NCI-H1417 treated with DMSO at 0.1 percent for 48 hours (cell line): ENCODE results near the gene CSMD2.

ENCODE experiments used
- DNase-seq: peaks from one replicate; lab custom pipeline; 2025; lab: John Stamatoyannopoulos, UW

Gene CSMD2

GRCh38 chr1:33818071-33818470, 347.0 kb downstream of the CSMD2 start:
- no peak for DNase-seq

- no peak for DNase-seq
Observed at GRCh38 chr1:33815061-33815460, 350.0 kb downstream of the CSMD2 start.

GRCh38 chr1:33814166-33814565, 350.9 kb downstream of the CSMD2 start:
- no peak for DNase-seq

- DNase-seq, result no peak
Observed at GRCh38 chr1:33810571-33810970, 354.5 kb downstream of the CSMD2 start.

GRCh38 chr1:33805988-33806387, 359.0 kb downstream of the CSMD2 start:
- DNase-seq, result no peak

GRCh38 chr1:33802268-33802667, 362.8 kb downstream of the CSMD2 start:
- DNase-seq, result no peak

GRCh38 chr1:33797849-33798248, 367.2 kb downstream of the CSMD2 start:
- no peak for DNase-seq

- no peak for DNase-seq
Observed at GRCh38 chr1:33792651-33793050, 372.4 kb downstream of the CSMD2 start.

GRCh38 chr1:33792216-33792615, 372.8 kb downstream of the CSMD2 start:
- no peak for DNase-seq

- DNase-seq, result no peak
Observed at GRCh38 chr1:33791251-33791650, 373.8 kb downstream of the CSMD2 start.

- DNase-seq, result no peak
Observed at GRCh38 chr1:33790577-33790976, 374.5 kb downstream of the CSMD2 start.

GRCh38 chr1:33784876-33785275, 380.2 kb downstream of the CSMD2 start:
- no peak for DNase-seq

- DNase-seq, result no peak
Observed at GRCh38 chr1:33782776-33783175, 382.3 kb downstream of the CSMD2 start.

GRCh38 chr1:33781652-33782051, 383.4 kb downstream of the CSMD2 start:
- DNase-seq, result no peak

GRCh38 chr1:33777337-33777736, 387.7 kb downstream of the CSMD2 start:
- no peak for DNase-seq

GRCh38 chr1:33768821-33769220, 396.2 kb downstream of the CSMD2 start:
- no peak for DNase-seq

- DNase-seq, result no peak
Observed at GRCh38 chr1:33768106-33768505, 396.9 kb downstream of the CSMD2 start.

GRCh38 chr1:33764149-33764548, 400.9 kb downstream of the CSMD2 start:
- no peak for DNase-seq

- no peak for DNase-seq
Observed at GRCh38 chr1:33763406-33763805, 401.6 kb downstream of the CSMD2 start.

- DNase-seq, result no peak
Observed at GRCh38 chr1:33762962-33763361, 402.1 kb downstream of the CSMD2 start.

GRCh38 chr1:33762109-33762830, 402.8 kb downstream of the CSMD2 start:
- no peak for DNase-seq

GRCh38 chr1:33758698-33759097, 406.3 kb downstream of the CSMD2 start:
- no peak for DNase-seq

GRCh38 chr1:33753087-33753856, 411.8 kb downstream of the CSMD2 start:
- no peak for DNase-seq

- no peak for DNase-seq
Observed at GRCh38 chr1:33745942-33746341, 419.1 kb downstream of the CSMD2 start.
